GM10248 (cell line): ENCODE measurements around the gene TREM2.

Experiments
- CTCF ChIA-PET: fragments of 300-600 bp; sonication (Branson Sonifier 250); formaldehyde crosslinking; extraction: SDS; loops from one replicate; lab custom pipeline; 2021; ENCODE audit warnings: antibody characterized with exemption; lab: Yijun Ruan, JAX
- POLR2A ChIA-PET: fragments of 350-650 bp; sonication (Branson Sonifier 250); formaldehyde crosslinking; extraction: SDS; loops from one replicate; lab custom pipeline; 2020; ENCODE audit warnings: antibody characterized with exemption; lab: Yijun Ruan, JAX
- DNase-seq: peaks from one replicate; pipeline ENCODE4 v3.0.0; 2012; ENCODE audit errors: extremely low spot score
- TF ChIP-seq, protein P1 (sequence below): IDR thresholded peaks from 2 replicates; pipeline ENCODE4 v1.5.1; 2012; ENCODE audit warnings: mild to moderate bottlenecking, low read depth; ENCODE audit errors: extremely low read depth, missing control alignments, control extremely low read depth

The TREM2 gene

GRCh38 chr6:41153451-41153850, 9.5 kb downstream of the TREM2 start:
- POLR2A ChIA-PET = no interaction called here
- CTCF ChIA-PET = interaction anchor here (1.0 kb wide), 1 partner anchor 215 kb away, joined by 4 read pairs; no protein-coding TSS in a partner anchor
- TF ChIP-seq, protein P1, sequence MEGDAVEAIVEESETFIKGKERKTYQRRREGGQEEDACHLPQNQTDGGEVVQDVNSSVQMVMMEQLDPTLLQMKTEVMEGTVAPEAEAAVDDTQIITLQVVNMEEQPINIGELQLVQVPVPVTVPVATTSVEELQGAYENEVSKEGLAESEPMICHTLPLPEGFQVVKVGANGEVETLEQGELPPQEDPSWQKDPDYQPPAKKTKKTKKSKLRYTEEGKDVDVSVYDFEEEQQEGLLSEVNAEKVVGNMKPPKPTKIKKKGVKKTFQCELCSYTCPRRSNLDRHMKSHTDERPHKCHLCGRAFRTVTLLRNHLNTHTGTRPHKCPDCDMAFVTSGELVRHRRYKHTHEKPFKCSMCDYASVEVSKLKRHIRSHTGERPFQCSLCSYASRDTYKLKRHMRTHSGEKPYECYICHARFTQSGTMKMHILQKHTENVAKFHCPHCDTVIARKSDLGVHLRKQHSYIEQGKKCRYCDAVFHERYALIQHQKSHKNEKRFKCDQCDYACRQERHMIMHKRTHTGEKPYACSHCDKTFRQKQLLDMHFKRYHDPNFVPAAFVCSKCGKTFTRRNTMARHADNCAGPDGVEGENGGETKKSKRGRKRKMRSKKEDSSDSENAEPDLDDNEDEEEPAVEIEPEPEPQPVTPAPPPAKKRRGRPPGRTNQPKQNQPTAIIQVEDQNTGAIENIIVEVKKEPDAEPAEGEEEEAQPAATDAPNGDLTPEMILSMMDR = no peak
- DNase-seq = no peak

DNA sequence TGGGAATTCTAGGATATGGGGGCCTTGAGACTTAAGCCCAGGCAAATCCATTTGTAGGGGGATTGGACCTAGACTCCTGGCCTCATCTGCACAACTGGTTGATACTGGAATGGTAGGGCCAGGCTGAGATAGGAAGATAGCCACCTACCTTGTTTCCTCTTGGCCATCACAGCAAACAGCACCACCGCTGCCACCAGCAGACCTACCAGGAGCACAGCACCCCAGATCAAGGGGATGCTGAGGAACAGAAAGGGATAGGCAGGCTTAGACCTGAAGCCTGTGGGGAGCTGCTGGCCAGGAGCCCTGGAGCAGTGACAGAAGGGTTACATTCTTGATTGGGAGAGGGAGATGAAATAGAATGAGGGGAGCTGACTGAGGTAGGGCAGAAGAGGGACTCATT, 12.2 kb downstream of the TREM2 start:
- ChIA-PET CTCF (no interaction called here), POLR2A (no interaction called here)
- TF ChIP-seq, protein P1 = no peak
- no peak for DNase-seq

DNA sequence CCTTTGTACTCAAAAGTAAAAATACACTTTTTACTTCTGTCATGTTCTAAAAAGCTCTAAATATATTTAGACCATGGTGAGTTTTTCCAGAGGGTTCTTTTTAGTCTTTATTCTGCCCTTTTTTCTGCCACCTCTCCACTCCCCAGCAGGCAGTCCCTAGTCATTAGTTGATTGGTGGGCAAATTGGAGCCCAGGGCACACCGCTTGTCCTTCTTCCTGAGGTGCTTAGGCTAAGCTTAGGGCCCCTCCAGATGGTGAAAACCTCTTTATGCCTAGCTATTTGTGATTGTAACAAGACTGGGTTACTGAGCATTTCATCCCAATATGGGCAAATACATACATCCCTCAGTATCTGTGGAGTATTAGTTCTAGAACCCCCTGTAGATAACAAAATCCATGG, 15.0 kb downstream of the TREM2 start:
- CTCF ChIA-PET = no interaction called here
- TF ChIP-seq, protein P1 = no peak
- POLR2A ChIA-PET = no interaction called here
- no peak for DNase-seq

- POLR2A ChIA-PET = no interaction called here
- CTCF ChIA-PET = interaction anchor here (1.2 to 1.5 kb wide), 3 partner anchors 16 to 231 kb away, joined by 3 to 4 read pairs (median 3); no protein-coding TSS in a partner anchor
- TF ChIP-seq, protein P1 = no peak
- DNase-seq = no peak
These were observed 26.0 kb downstream of the TREM2 start for GRCh38 chr6:41136911-41137310.

DNA sequence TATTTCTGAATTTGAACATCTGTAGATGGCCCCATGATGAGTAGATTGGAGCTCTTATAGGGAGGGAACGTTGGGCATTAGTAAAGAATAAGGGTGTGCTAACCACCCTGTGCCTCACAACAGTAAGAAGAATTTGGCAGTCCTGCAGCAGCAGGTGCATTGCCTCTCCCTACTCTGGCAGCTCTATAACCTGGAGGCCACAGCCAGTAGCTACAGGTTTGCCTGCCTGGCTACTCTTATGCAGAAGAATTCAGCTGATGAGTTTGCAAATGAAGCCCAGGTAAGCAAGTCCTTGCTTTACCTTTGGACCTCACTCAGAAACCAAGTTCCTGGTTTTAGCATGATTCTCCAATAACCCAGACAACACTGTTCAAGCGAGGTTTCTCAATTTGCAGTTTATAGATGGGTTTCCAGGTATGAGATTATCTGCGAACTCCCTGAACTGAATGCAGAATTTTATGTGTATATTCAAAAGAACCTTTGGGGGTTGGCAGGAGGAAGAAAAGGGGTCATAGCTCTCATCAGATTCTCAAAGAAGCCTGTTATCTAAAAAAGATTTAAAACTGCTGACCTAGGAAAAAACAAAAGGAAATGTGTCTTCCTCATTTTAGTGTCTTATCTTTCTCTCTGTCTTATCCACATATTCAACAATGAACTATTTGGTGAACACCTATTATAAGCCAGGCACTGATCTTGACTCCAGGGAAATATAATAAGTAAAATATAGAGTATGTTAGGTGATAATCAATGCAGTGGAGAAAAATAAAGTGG, 27.7 kb downstream of the TREM2 start:
- TF ChIP-seq, protein P1 = no peak
- ChIA-PET CTCF (interaction anchor here (1.5 kb wide), 1 partner anchor 176 kb away, joined by 3 read pairs; no protein-coding TSS in a partner anchor), POLR2A (no interaction called here)
- no peak for DNase-seq

- DNase-seq = no peak
- ChIA-PET CTCF (interaction anchor here (1.7 kb wide), 1 partner anchor 14 kb away, joined by 5 read pairs; no protein-coding TSS in a partner anchor), POLR2A (no interaction called here)
- TF ChIP-seq, protein P1 = no peak
These were observed 30.7 kb downstream of the TREM2 start for GRCh38 chr6:41132254-41132653.
